ENCODE data around the gene SPATA17.

Gene SPATA17

GRCh38 chr1:217703326-217703725 is 72.2 kb downstream of the SPATA17 start:
- DNase-seq (ENCODE audit: low read depth, low spot score), result no peak
- CTCF ChIA-PET, result no interaction called here
- POLR2A ChIA-PET, result no interaction called here
- no peak for TF ChIP-seq CTCF (IDR thresholded peaks at IDR 0.05; ENCODE audit: insufficient read depth, low read length, missing control alignments)
- no peak overlapping the region for H3K4me3 ChIP-seq (ENCODE audit: low read depth, low read length)

GRCh38 chr1:217712925-217713597 is 81.9 kb downstream of the SPATA17 start:
- ChIA-PET POLR2A (no interaction called here), CTCF (no interaction called here)
- no peak for DNase-seq (ENCODE audit: low read depth, low spot score)
- TF ChIP-seq CTCF (IDR thresholded peaks at IDR 0.05; ENCODE audit: insufficient read depth, low read length, missing control alignments), result no peak
- H3K4me3 ChIP-seq (ENCODE audit: low read depth, low read length), result no peak overlapping the region

- POLR2A ChIA-PET, result no interaction called here
- CTCF ChIA-PET, result no interaction called here
- DNase-seq (ENCODE audit: low read depth, low spot score), result no peak
- no peak overlapping the region for H3K4me3 ChIP-seq (ENCODE audit: low read depth, low read length)
- no peak for TF ChIP-seq CTCF (IDR thresholded peaks at IDR 0.05; ENCODE audit: insufficient read depth, low read length, missing control alignments)
These were observed 84.5 kb downstream of the SPATA17 start for GRCh38 chr1:217715681-217716080.

GRCh38 chr1:217717959-217718358 is 86.8 kb downstream of the SPATA17 start:
- DNase-seq (ENCODE audit: low read depth, low spot score), result no peak
- H3K4me3 ChIP-seq (ENCODE audit: low read depth, low read length), result no peak overlapping the region
- ChIA-PET CTCF (no interaction called here), POLR2A (no interaction called here)
- TF ChIP-seq CTCF (IDR thresholded peaks at IDR 0.05; ENCODE audit: insufficient read depth, low read length, missing control alignments), result no peak

- CTCF ChIA-PET, result no interaction called here
- POLR2A ChIA-PET, result no interaction called here
- no peak overlapping the region for H3K4me3 ChIP-seq (ENCODE audit: low read depth, low read length)
- TF ChIP-seq CTCF (IDR thresholded peaks at IDR 0.05; ENCODE audit: insufficient read depth, low read length, missing control alignments), result no peak
- DNase-seq (ENCODE audit: low read depth, low spot score), result no peak
These were observed 87.7 kb downstream of the SPATA17 start for GRCh38 chr1:217718873-217719272.

GRCh38 chr1:217721692-217722091 is 90.5 kb downstream of the SPATA17 start:
- ChIA-PET CTCF (no interaction called here), POLR2A (no interaction called here)
- TF ChIP-seq CTCF (IDR thresholded peaks at IDR 0.05; ENCODE audit: insufficient read depth, low read length, missing control alignments), result no peak
- no peak for DNase-seq (ENCODE audit: low read depth, low spot score)
- H3K4me3 ChIP-seq (ENCODE audit: low read depth, low read length), result no peak overlapping the region
